Gastrocnemius medialis (tissue), 4 donors: ENCODE data around the gene ADAP1. TPM values are rescaled to one million over a fixed set of nuclear protein-coding genes. Genes with fewer than 3 reads are reported as not detected.

Experiments
- ATAC-seq, 2 donors: fragments of 150-250 bp; one replicate each; pipeline ENCODE4 v1.9.1; 2016
- DNase-seq, 2 donors: peaks; one replicate each; pipeline ENCODE4 v3.0.0-alpha.2; 2019
- H3K27ac ChIP-seq, 4 donors: fragments of 200-600 bp; sonication (generic); 1 replicate in 1 of 4; 2 replicates in 3 of 4; pipeline ENCODE4 v1.5.1; 2016 to 2018; ENCODE audit warnings: mild to moderate bottlenecking in 2 of 4, moderate library complexity in 1 of 4
- H3K27me3 ChIP-seq, 3 donors: fragments of 200-600 bp; sonication (generic) in 2 of 3; 1 replicate in 1 of 3; 2 replicates in 2 of 3; pipeline versions ENCODE4 v1.5.1 to v1.6.0; 2016 to 2019; ENCODE audit warnings: mild to moderate bottlenecking in 1 of 3, moderate library complexity in 1 of 3
- H3K36me3 ChIP-seq, 2 donors: fragments of 200-600 bp; sonication (generic) in 1 of 2; one replicate each; pipeline ENCODE4 v1.5.1; 2017 to 2018
- H3K4me1 ChIP-seq, 2 donors: fragments of 200-600 bp; sonication (generic) in 1 of 2; one replicate each; pipeline ENCODE4 v1.5.1; 2016 to 2017; ENCODE audit warnings: mild to moderate bottlenecking in 2 of 2
- H3K4me3 ChIP-seq, 4 donors: fragments of 200-600 bp; sonication (generic) in 3 of 4; 1 replicate in 1 of 4; 2 replicates in 3 of 4; pipeline ENCODE4 v1.5.1; 2016 to 2019; ENCODE audit warnings: mild to moderate bottlenecking in 2 of 4
- H3K9me3 ChIP-seq, 3 donors: fragments of 200-600 bp; sonication (generic) in 2 of 3; 1 replicate in 1 of 3; 2 replicates in 2 of 3; pipeline ENCODE4 v1.5.1; 2016 to 2019
- CTCF ChIP-seq, 5 experiments: fragments of 450-650 bp in 3 of 5; fragments of 200-600 bp in 2 of 5; sonication (generic) in 2 of 5; IDR thresholded peaks in 4 of 5; conservative IDR thresholded peaks in 1 of 5; 1 replicate in 4 of 5; 2 replicates in 1 of 5; pipeline ENCODE4 v1.5.1; 2016 to 2019; ENCODE audit warnings: antibody characterized with exemption in 5 of 5, mild to moderate bottlenecking in 3 of 5, moderate library complexity in 3 of 5
- POLR2A ChIP-seq, 2 donors: fragments of 450-650 bp; IDR thresholded peaks; one replicate each; pipeline ENCODE4 v1.6.1; 2017; ENCODE audit warnings: antibody characterized with exemption in 2 of 2, mild to moderate bottlenecking in 2 of 2, moderate library complexity in 2 of 2
- in situ Hi-C, 4 donors: fragments of 200-750 bp; cut with MboI; loops; one replicate each; pipeline versions ENCODE4 v1.15.0 to v1.8.0; 2017; ENCODE audit warnings: low sequenced_read_pairs in 4 of 4
- intact Hi-C: fragments of 100-400 bp; cut with DNase I; formaldehyde crosslinking; loops from one replicate; pipeline ENCODE4 v1.15.1; 2023; ENCODE audit warnings: low total_unique reads
- total RNA-seq, 4 donors: library from RNA; depleted of rRNA; stranded (reverse); fragments of >200 nt; gene quantifications; one replicate each; pipeline versions ENCODE4 v1.1.0 to v1.2.3, GENCODE V29; 2016

Gene ADAP1
- total RNA-seq, 4 donors from 2014 or later: 0.71 to 5.0 (median 1.1) TPM

GRCh38 chr7:885261-885892 is 69.1 kb downstream of the ADAP1 start:
- intact Hi-C loops (no loop called here), in situ Hi-C loops (no loop called here)
- Histone ChIP-seq H3K36me3 (peaks cover 0 to 21% of the 10 kb centered on the region in 2 donors), H3K4me3 (no peak overlapping the region), H3K27me3 (no peaks in the 10 kb centered on the region), H3K27ac (peak overlapping the region in 1 of 4 donors; percentile 69), H3K4me1 (peaks cover 62% of the 10 kb centered on the region in 2 donors), H3K9me3 (no peaks in the 10 kb centered on the region)
- DNase-seq (no peak), ATAC-seq (no peak)
- no peak for TF ChIP-seq POLR2A (IDR thresholded peaks at IDR 0.05)
- no peak for TF ChIP-seq CTCF (IDR thresholded peaks at IDR 0.05 in 4 of 5, conservative IDR thresholded peaks at IDR 0.05 in 1 of 5)

- Histone ChIP-seq H3K27me3 (no peaks in the 10 kb centered on the region), H3K4me3 (no peak overlapping the region), H3K4me1 (peaks cover 72% of the 10 kb centered on the region in 2 donors), H3K9me3 (no peaks in the 10 kb centered on the region), H3K36me3 (peaks cover 0 to 20% of the 10 kb centered on the region in 2 donors), H3K27ac (peak overlapping the region in 1 of 4 donors; percentile 1)
- intact Hi-C loops (loop anchor here (5.0 kb wide), 1 partner anchor 367 kb away; the partner anchor contains the start of gene PDGFA), in situ Hi-C loops (no loop called here)
- no peak for TF ChIP-seq POLR2A (IDR thresholded peaks at IDR 0.05)
- no peak for TF ChIP-seq CTCF (IDR thresholded peaks at IDR 0.05 in 4 of 5, conservative IDR thresholded peaks at IDR 0.05 in 1 of 5)
- ATAC-seq (no peak), DNase-seq (no peak)
Observed at GRCh38 chr7:884191-885003, 70.1 kb downstream of the ADAP1 start.

GRCh38 chr7:883055-884021 is 71.1 kb downstream of the ADAP1 start:
- no peak overlapping the region for H3K4me3 ChIP-seq
- peak; percentile 49 to 76 for DNase-seq
- no peaks in the 10 kb centered on the region for H3K27me3 ChIP-seq
- H3K36me3 ChIP-seq: peaks cover 0 to 13% of the 10 kb centered on the region in 2 donors
- ATAC-seq: peak; percentile 34 to 42
- peaks cover 82 to 83% of the 10 kb centered on the region in 2 donors for H3K4me1 ChIP-seq
- no peaks in the 10 kb centered on the region for H3K9me3 ChIP-seq
- peak overlapping the region; percentile 64 to 95 (median 84) for H3K27ac ChIP-seq
- intact Hi-C loops (loop anchor here (5.0 kb wide), 1 partner anchor 366 kb away; the partner anchor contains the start of gene PDGFA), in situ Hi-C loops (no loop called here)
- TF ChIP-seq CTCF (IDR thresholded peaks at IDR 0.05 in 4 of 5, conservative IDR thresholded peaks at IDR 0.05 in 1 of 5): no peak
- peak in 1 of 2 donors; percentile 64 for TF ChIP-seq POLR2A (IDR thresholded peaks at IDR 0.05)

- in situ Hi-C loops: no loop called here
- Histone ChIP-seq H3K4me1 (peaks cover 88% of the 10 kb centered on the region in 2 donors), H3K27me3 (no peaks in the 10 kb centered on the region), H3K9me3 (no peaks in the 10 kb centered on the region), H3K36me3 (peaks cover 0 to 5% of the 10 kb centered on the region in 2 donors), H3K4me3 (no peak overlapping the region), H3K27ac (peak overlapping the region; percentile 64 to 95 (median 84))
- ATAC-seq (no peak), DNase-seq (no peak)
- intact Hi-C loops: loop anchor here (5.0 kb wide), 1 partner anchor 365 kb away; the partner anchor contains the start of gene PDGFA
- no peak for TF ChIP-seq CTCF (IDR thresholded peaks at IDR 0.05 in 4 of 5, conservative IDR thresholded peaks at IDR 0.05 in 1 of 5)
- TF ChIP-seq POLR2A (IDR thresholded peaks at IDR 0.05): no peak
Observed at GRCh38 chr7:882336-883035, 72.0 kb downstream of the ADAP1 start.
